Smooth muscle cell (in vitro differentiated cells): Measurements from ENCODE around the gene INTS6L. TPM values are rescaled to one million over a fixed set of nuclear protein-coding genes. Genes with fewer than 3 reads are reported as not detected.

Experiments used
- DNase-seq: peaks from one replicate; lab custom pipeline; 2025; ENCODE audit not compliant: unreplicated experiment; lab: John Stamatoyannopoulos, UW
- H2AFZ ChIP-seq: fragments of 200-600 bp; sonication (generic); 2 replicates; pipeline ENCODE4 v1.6.0; 2016; ENCODE audit warnings: antibody characterized with exemption, low read depth, mild to moderate bottlenecking
- H3F3A ChIP-seq: fragments of 200-600 bp; sonication (generic); 2 replicates; pipeline ENCODE4 v1.6.0; 2017; ENCODE audit warnings: antibody characterized with exemption, low read depth
- H3K27ac ChIP-seq: fragments of 200-600 bp; sonication (generic); 2 replicates; pipeline ENCODE4 v1.5.1; 2016; ENCODE audit warnings: low read depth, mild to moderate bottlenecking
- H3K27me3 ChIP-seq: fragments of 200-600 bp; sonication (generic); 2 replicates; pipeline ENCODE4 v1.6.1; 2016; ENCODE audit warnings: low read depth, mild to moderate bottlenecking
- H3K36me3 ChIP-seq: fragments of 200-600 bp; sonication (generic); 2 replicates; pipeline ENCODE4 v1.5.1; 2016; ENCODE audit warnings: low read depth
- H3K4me1 ChIP-seq: fragments of 200-600 bp; sonication (generic); 2 replicates; pipeline ENCODE4 v1.5.1; 2016; ENCODE audit warnings: low read depth
- H3K4me2 ChIP-seq: fragments of 200-600 bp; sonication (generic); 2 replicates; pipeline ENCODE4 v1.6.0; 2016; ENCODE audit warnings: mild to moderate bottlenecking
- H3K4me3 ChIP-seq: fragments of 200-600 bp; sonication (generic); 2 replicates; pipeline ENCODE4 v1.5.1; 2016; ENCODE audit warnings: mild to moderate bottlenecking
- H3K79me2 ChIP-seq: fragments of 200-600 bp; sonication (generic); 2 replicates; pipeline ENCODE4 v1.6.0; 2016; ENCODE audit warnings: low read depth, mild to moderate bottlenecking
- H3K9ac ChIP-seq: fragments of 200-600 bp; sonication (generic); 2 replicates; pipeline ENCODE4 v1.6.0; 2016; ENCODE audit warnings: low read depth
- H3K9me3 ChIP-seq: fragments of 200-600 bp; sonication (generic); replicated peaks from 2 replicates; pipeline ENCODE4 v1.5.1; 2016; ENCODE audit warnings: low read depth
- H4K20me1 ChIP-seq: fragments of 200-600 bp; sonication (generic); 2 replicates; pipeline ENCODE4 v1.6.0; 2016; ENCODE audit warnings: low read depth
- CTCF ChIP-seq: fragments of 200-600 bp; sonication (generic); IDR thresholded peaks from 2 replicates; pipeline ENCODE4 v1.5.1; 2017; ENCODE audit warnings: borderline replicate concordance, mild to moderate bottlenecking, antibody characterized with exemption; ENCODE audit not compliant: insufficient read depth, poor library complexity, severe bottlenecking
- WGBS: methylation state at CpG from one replicate; pipeline ENCODE4 v1.1.7; 2016; ENCODE audit warnings: low lambda C conversion rate; 5-methylcytosine and 5-hydroxymethylcytosine counted together
- polyA plus RNA-seq: library from polyadenylated mRNA; unstranded; fragments of >200 nt; fragmentation: Nextera tagmentation; extraction: Ambion mirVana; gene quantifications from 2 replicates; pipeline ENCODE4 v1.2.1, GENCODE V29; 2016
- total RNA-seq: library from RNA; depleted of rRNA; stranded (reverse); fragments of >200 nt; gene quantifications from 2 replicates; pipeline ENCODE4 v1.2.3, GENCODE V29; 2014

The INTS6L gene
- total and polyA plus RNA-seq, 2 experiments from 2014 or later = 4.9 to 20.5 TPM

GRCh38 chrX:135528254-135528653 is 7.8 kb downstream of the INTS6L start:
- no peak for DNase-seq
- no peak for TF ChIP-seq CTCF
- Histone ChIP-seq H3K9me3 (no peaks in the 10 kb centered on the region), H2AFZ (no peak overlapping the region), H3K36me3 (no peaks in the 10 kb centered on the region), H3K79me2 (no peaks in the 10 kb centered on the region), H3K4me2 (no peak overlapping the region), H3K9ac (no peak overlapping the region), H4K20me1 (peaks cover 10% of the 10 kb centered on the region), H3K4me3 (no peak overlapping the region), H3F3A (no peaks in the 10 kb centered on the region), H3K27me3 (no peaks in the 10 kb centered on the region), H3K4me1 (no peaks in the 10 kb centered on the region), H3K27ac (no peak overlapping the region)
- 83% methylated on average over 5 of the region's 5 CpGs for WGBS

GRCh38 chrX:135528756-135529155 is 8.3 kb downstream of the INTS6L start:
- Histone ChIP-seq H3K4me3 (no peak overlapping the region), H3K36me3 (no peaks in the 10 kb centered on the region), H3K4me2 (no peak overlapping the region), H3K79me2 (no peaks in the 10 kb centered on the region), H3K27ac (no peak overlapping the region), H3K27me3 (no peaks in the 10 kb centered on the region), H3K4me1 (no peaks in the 10 kb centered on the region), H4K20me1 (peaks cover 10% of the 10 kb centered on the region), H3F3A (no peaks in the 10 kb centered on the region), H3K9me3 (no peaks in the 10 kb centered on the region), H3K9ac (no peak overlapping the region), H2AFZ (no peak overlapping the region)
- TF ChIP-seq CTCF = no peak
- 91% methylated on average over 3 of the region's 3 CpGs for WGBS
- no peak for DNase-seq

GRCh38 chrX:135530097-135530496 is 9.6 kb downstream of the INTS6L start:
- TF ChIP-seq CTCF = no peak
- Histone ChIP-seq H3K9ac (no peak overlapping the region), H3F3A (no peaks in the 10 kb centered on the region), H3K9me3 (no peaks in the 10 kb centered on the region), H3K79me2 (no peaks in the 10 kb centered on the region), H3K4me3 (no peak overlapping the region), H3K4me1 (no peaks in the 10 kb centered on the region), H3K4me2 (no peak overlapping the region), H3K36me3 (no peaks in the 10 kb centered on the region), H2AFZ (no peak overlapping the region), H3K27me3 (no peaks in the 10 kb centered on the region), H3K27ac (no peak overlapping the region), H4K20me1 (peaks cover 9% of the 10 kb centered on the region)
- WGBS = 87% methylated on average over 1 of the region's 1 CpG
- no peak for DNase-seq

- Histone ChIP-seq H3K27me3 (no peaks in the 10 kb centered on the region), H3K79me2 (no peaks in the 10 kb centered on the region), H3K4me1 (no peaks in the 10 kb centered on the region), H2AFZ (no peak overlapping the region), H3K4me3 (no peak overlapping the region), H4K20me1 (no peaks in the 10 kb centered on the region), H3K9me3 (no peaks in the 10 kb centered on the region), H3K9ac (no peak overlapping the region), H3K27ac (no peak overlapping the region), H3K4me2 (no peak overlapping the region), H3K36me3 (no peaks in the 10 kb centered on the region), H3F3A (no peaks in the 10 kb centered on the region)
- 68% methylated on average over 1 of the region's 1 CpG for WGBS
- TF ChIP-seq CTCF = no peak
- no peak for DNase-seq
These were observed 11.4 kb downstream of the INTS6L start for GRCh38 chrX:135531813-135532212.
